ENCODE results near the gene YWHAG.
"Not testable (repeated sequence)": the region's sequence is repeated elsewhere in the genome, so short reads cannot be mapped to it uniquely, and the experiment has no call there.

The YWHAG gene

DNA sequence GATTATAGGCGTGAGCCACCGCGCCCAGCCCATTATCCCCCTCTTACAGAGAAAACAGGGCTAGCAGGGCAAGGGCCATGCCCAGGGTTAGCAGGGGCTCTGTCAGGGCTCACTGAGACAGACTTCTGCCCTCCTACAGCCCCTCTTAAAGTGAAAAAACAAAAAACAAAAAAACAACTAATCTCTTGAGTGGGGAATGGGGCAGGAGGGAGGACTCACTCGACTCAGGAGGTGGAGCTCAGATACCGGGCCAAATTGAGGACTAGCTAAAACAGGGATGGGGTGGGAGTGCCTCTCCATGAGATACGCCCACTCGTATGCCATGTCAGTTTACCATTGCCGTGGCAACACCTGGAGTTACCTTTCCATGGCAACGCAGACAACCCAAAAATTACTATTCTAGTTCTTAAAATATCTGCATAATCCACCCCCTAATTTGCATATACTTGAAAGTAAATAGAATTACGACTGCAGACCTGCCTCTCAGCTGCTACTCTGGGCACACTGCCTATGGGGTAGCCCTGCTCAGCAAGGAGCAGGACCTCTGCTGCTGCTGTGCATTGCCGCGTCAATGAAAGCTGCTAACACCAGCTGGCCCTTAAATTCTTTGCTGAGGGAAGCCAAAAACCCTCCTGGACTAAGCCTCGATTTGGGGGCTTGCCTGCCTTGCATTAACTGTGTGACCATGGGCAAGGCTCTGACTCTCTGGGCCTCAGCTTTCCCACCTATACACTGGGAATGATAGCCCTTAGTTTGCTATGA, 37.4 kb upstream of the YWHAG start:
- no peak overlapping the region for H3K9ac ChIP-seq (ENCODE audit: low read depth in 1 of 2, low read length in 2 of 2)
- H3K27ac ChIP-seq (ENCODE audit: low read depth in 2 of 2, low read length in 2 of 2): no peak overlapping the region
- H3K36me3 ChIP-seq (ENCODE audit: control insufficient read depth in 2 of 2, insufficient read depth in 2 of 2, low read length in 2 of 2): no peaks in the 10 kb centered on the region
- no peak overlapping the region for H3K4me3 ChIP-seq (ENCODE audit: low read length in 2 of 2)
- H3K4me1 ChIP-seq (ENCODE audit: control insufficient read depth in 2 of 2, insufficient read depth in 2 of 2, low read length in 2 of 2): peaks cover 5 to 19% of the 10 kb centered on the region in 2 donors
- no peaks in the 10 kb centered on the region for H3K9me3 ChIP-seq (ENCODE audit: control insufficient read depth in 2 of 2, low read length in 2 of 2)
- no peaks in the 10 kb centered on the region for H3K27me3 ChIP-seq (ENCODE audit: control insufficient read depth in 2 of 2, insufficient read depth in 2 of 2, low read length in 2 of 2)

DNA sequence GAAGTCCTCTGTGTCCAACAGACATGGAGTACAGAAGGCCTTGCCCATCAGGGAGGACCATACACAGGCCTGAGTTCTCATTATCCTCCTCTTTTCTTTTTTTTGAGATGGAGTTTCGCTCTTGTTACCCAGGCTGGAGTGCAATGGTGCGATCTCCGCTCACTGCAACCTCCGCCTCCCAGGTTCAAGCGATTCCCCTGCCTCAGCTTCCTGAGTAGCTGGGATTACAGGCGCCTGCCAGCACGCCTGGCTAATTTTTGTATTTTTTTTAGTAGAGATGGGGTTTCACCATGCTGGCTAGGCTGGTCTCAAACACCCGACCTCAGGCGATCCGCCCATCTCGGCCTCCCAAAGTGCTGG, 36.8 kb upstream of the YWHAG start:
- H3K27ac ChIP-seq (ENCODE audit: low read depth in 2 of 2, low read length in 2 of 2); H3K27me3 ChIP-seq (ENCODE audit: control insufficient read depth in 2 of 2, insufficient read depth in 2 of 2, low read length in 2 of 2); H3K36me3 ChIP-seq (ENCODE audit: control insufficient read depth in 2 of 2, insufficient read depth in 2 of 2, low read length in 2 of 2); H3K9ac ChIP-seq (ENCODE audit: low read depth in 1 of 2, low read length in 2 of 2); H3K4me3 ChIP-seq (ENCODE audit: low read length in 2 of 2); H3K9me3 ChIP-seq (ENCODE audit: control insufficient read depth in 2 of 2, low read length in 2 of 2): not testable (repeated sequence)
- peaks cover 5 to 19% of the 10 kb centered on the region in 2 donors for H3K4me1 ChIP-seq (ENCODE audit: control insufficient read depth in 2 of 2, insufficient read depth in 2 of 2, low read length in 2 of 2)

DNA sequence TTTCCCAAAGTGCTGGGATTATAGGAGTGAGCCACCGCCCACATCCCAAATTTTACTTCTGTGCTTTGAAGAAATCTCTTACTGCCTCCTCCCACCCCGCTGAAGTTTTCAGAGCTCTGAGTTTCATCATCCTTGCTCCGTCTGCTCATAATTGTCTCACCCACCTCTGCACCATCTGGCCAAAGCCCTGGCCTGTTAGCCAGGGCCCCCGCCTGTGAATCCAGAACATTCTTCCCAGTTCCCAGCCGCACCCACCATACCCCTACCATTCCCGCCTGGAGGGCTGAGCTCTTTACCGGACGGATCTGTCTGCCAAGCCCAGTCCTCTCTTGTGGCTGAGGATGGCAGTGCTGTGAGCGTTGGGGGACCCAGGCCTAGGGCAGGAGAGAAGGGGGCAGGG, 36.2 kb upstream of the YWHAG start:
- H3K4me1 ChIP-seq (ENCODE audit: control insufficient read depth in 2 of 2, insufficient read depth in 2 of 2, low read length in 2 of 2): peaks cover 5 to 19% of the 10 kb centered on the region in 2 donors
- H3K9ac ChIP-seq (ENCODE audit: low read depth in 1 of 2, low read length in 2 of 2): no peak overlapping the region
- H3K27ac ChIP-seq (ENCODE audit: low read depth in 2 of 2, low read length in 2 of 2): no peak overlapping the region
- no peaks in the 10 kb centered on the region for H3K36me3 ChIP-seq (ENCODE audit: control insufficient read depth in 2 of 2, insufficient read depth in 2 of 2, low read length in 2 of 2)
- no peaks in the 10 kb centered on the region for H3K27me3 ChIP-seq (ENCODE audit: control insufficient read depth in 2 of 2, insufficient read depth in 2 of 2, low read length in 2 of 2)
- no peaks in the 10 kb centered on the region for H3K9me3 ChIP-seq (ENCODE audit: control insufficient read depth in 2 of 2, low read length in 2 of 2)
- H3K4me3 ChIP-seq (ENCODE audit: low read length in 2 of 2): no peak overlapping the region

DNA sequence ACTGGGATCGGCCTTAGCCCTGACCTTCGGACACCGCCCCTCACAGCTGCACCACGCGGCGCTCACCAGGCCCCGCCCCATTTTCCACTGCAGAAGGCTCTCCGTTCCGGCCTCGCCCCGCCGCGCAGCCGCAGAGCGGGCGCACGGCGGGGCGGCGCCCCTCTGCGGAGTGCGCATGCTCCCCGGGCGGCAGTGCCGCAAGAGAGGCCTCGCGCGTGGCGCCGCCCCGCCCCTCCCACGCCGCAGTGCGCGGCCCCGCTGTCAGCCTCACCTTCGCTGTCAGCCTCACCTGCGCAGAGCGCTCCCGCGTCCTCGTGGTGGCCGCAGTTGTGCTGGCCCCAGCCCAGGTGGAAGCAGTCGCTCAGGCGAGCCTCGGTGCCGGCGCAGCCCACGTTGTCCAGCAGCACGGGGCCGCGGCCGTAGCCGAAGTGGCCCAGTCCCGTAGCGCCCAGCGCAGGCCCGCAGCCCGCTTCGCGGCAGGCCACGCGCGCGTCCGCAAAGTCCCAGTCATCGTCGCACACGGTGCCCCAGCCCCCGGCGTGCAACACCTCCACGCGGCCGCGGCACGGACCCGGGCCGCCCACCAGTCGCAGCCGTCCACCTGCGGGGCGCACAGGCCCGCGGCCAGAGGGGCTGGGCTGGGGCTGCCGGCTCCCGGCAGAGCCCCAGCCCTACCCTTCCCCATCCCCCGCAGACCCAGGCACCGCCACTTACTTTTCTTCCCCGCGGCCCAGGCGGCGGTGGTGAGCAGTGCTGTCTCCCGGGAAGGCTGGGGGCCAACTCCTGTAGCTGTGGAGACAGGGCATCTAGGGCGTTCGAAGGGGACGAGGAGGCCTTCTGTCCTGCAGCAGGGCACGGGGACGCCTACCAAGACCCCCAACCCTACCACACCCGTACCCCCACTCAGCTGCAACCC, 34.6 kb upstream of the YWHAG start:
- peak overlapping the region; percentile 71 to 84 for H3K4me3 ChIP-seq (ENCODE audit: low read length in 2 of 2)
- H3K36me3 ChIP-seq (ENCODE audit: control insufficient read depth in 2 of 2, insufficient read depth in 2 of 2, low read length in 2 of 2): no peaks in the 10 kb centered on the region
- H3K27ac ChIP-seq (ENCODE audit: low read depth in 2 of 2, low read length in 2 of 2): peak overlapping the region; percentile 79 to 90
- H3K4me1 ChIP-seq (ENCODE audit: control insufficient read depth in 2 of 2, insufficient read depth in 2 of 2, low read length in 2 of 2): peaks cover 5 to 19% of the 10 kb centered on the region in 2 donors
- H3K9me3 ChIP-seq (ENCODE audit: control insufficient read depth in 2 of 2, low read length in 2 of 2): no peaks in the 10 kb centered on the region
- H3K9ac ChIP-seq (ENCODE audit: low read depth in 1 of 2, low read length in 2 of 2): peak overlapping the region; percentile 81 to 82
- no peaks in the 10 kb centered on the region for H3K27me3 ChIP-seq (ENCODE audit: control insufficient read depth in 2 of 2, insufficient read depth in 2 of 2, low read length in 2 of 2)

DNA sequence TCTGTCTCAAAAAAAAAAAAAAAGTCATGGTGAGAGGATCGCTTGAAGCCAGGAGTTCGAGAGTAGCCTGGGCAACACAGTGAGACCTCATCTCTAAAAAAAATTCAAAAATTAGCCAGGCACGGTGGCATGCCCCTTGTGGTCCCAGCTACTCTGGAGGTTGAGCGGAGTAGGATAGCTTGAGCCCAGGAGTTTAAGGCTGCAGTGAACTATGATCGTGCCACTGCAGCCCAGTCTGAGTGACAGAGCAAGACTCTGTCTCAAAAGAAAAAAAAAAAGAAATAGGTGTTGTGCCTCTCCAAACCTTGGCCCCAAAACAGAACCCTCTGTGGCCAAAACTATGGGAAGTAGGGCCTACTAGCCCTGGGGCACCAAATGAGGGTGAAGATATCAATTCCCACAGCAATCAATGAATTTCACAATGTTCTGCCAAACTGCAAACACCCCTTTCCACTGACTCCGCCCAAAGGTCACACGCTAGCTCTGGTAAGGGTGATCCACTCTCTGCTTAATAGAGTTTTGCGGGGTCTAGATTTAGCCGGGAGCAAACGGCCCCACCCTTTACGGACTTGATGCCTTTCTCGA, 33.8 kb upstream of the YWHAG start:
- Histone ChIP-seq H3K4me3 (ENCODE audit: low read length in 2 of 2) (peak overlapping the region; percentile 48 to 84), H3K9ac (ENCODE audit: low read depth in 1 of 2, low read length in 2 of 2) (peak overlapping the region; percentile 57 to 82), H3K9me3 (ENCODE audit: control insufficient read depth in 2 of 2, low read length in 2 of 2) (no peaks in the 10 kb centered on the region), H3K4me1 (ENCODE audit: control insufficient read depth in 2 of 2, insufficient read depth in 2 of 2, low read length in 2 of 2) (peaks cover 3 to 16% of the 10 kb centered on the region in 2 donors), H3K27ac (ENCODE audit: low read depth in 2 of 2, low read length in 2 of 2) (peak overlapping the region; percentile 63 to 76), H3K27me3 (ENCODE audit: control insufficient read depth in 2 of 2, insufficient read depth in 2 of 2, low read length in 2 of 2) (no peaks in the 10 kb centered on the region), H3K36me3 (ENCODE audit: control insufficient read depth in 2 of 2, insufficient read depth in 2 of 2, low read length in 2 of 2) (no peaks in the 10 kb centered on the region)

DNA sequence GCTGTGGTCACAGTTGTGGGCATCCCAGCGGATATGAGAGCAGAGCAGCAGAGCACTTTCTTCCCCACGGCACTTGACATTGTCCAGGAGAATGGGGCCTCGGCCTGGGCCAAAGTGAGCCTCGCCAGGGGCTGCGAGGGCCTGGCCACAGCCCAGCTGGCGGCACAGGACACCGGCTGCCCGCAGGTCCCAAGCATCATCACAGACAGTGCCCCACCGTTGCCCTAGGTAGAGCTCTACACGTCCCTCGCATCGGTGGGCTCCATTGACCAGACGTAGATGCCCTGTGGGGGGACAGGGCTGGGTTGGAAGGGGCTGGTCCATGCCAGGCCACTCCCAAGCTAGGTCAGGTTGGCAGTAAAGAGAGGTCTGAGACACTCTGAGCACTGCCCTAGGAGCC, 31.3 kb upstream of the YWHAG start:
- Histone ChIP-seq H3K27ac (ENCODE audit: low read depth in 2 of 2, low read length in 2 of 2) (no peak overlapping the region), H3K9ac (ENCODE audit: low read depth in 1 of 2, low read length in 2 of 2) (no peak overlapping the region), H3K4me1 (ENCODE audit: control insufficient read depth in 2 of 2, insufficient read depth in 2 of 2, low read length in 2 of 2) (peaks cover 2 to 10% of the 10 kb centered on the region in 2 donors)

DNA sequence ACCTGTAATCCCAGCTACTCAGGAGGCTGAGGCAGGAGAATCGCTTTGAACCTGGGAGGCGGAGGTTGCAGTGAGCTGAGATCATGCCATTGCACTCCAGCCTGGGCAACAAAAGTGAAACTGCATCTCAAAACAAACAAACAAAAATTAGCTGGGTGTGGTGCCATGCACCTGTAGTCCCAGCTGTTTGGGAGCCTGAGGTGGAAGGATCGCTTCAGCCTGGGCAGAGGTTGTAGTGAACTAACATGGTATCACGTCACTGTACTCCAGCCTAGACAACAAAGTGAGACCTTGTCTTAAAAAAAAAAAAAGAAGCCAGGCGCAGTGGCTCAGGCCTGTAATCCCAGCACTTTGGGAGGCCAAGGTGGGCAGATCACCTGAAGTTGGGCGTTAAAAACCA, 29.0 kb upstream of the YWHAG start:
- H3K9ac ChIP-seq (ENCODE audit: low read depth in 1 of 2, low read length in 2 of 2); H3K4me1 ChIP-seq (ENCODE audit: control insufficient read depth in 2 of 2, insufficient read depth in 2 of 2, low read length in 2 of 2); H3K36me3 ChIP-seq (ENCODE audit: control insufficient read depth in 2 of 2, insufficient read depth in 2 of 2, low read length in 2 of 2); H3K9me3 ChIP-seq (ENCODE audit: control insufficient read depth in 2 of 2, low read length in 2 of 2); H3K27ac ChIP-seq (ENCODE audit: low read depth in 2 of 2, low read length in 2 of 2); H3K4me3 ChIP-seq (ENCODE audit: low read length in 2 of 2); H3K27me3 ChIP-seq (ENCODE audit: control insufficient read depth in 2 of 2, insufficient read depth in 2 of 2, low read length in 2 of 2): not testable (repeated sequence)

More for the DNA sequence above, 31.3 kb upstream of the YWHAG start:
- H3K27me3 ChIP-seq (ENCODE audit: control insufficient read depth in 2 of 2, insufficient read depth in 2 of 2, low read length in 2 of 2): no peaks in the 10 kb centered on the region
- H3K9me3 ChIP-seq (ENCODE audit: control insufficient read depth in 2 of 2, low read length in 2 of 2): no peaks in the 10 kb centered on the region
- no peak overlapping the region for H3K4me3 ChIP-seq (ENCODE audit: low read length in 2 of 2)
- H3K36me3 ChIP-seq (ENCODE audit: control insufficient read depth in 2 of 2, insufficient read depth in 2 of 2, low read length in 2 of 2): no peaks in the 10 kb centered on the region

DNA sequence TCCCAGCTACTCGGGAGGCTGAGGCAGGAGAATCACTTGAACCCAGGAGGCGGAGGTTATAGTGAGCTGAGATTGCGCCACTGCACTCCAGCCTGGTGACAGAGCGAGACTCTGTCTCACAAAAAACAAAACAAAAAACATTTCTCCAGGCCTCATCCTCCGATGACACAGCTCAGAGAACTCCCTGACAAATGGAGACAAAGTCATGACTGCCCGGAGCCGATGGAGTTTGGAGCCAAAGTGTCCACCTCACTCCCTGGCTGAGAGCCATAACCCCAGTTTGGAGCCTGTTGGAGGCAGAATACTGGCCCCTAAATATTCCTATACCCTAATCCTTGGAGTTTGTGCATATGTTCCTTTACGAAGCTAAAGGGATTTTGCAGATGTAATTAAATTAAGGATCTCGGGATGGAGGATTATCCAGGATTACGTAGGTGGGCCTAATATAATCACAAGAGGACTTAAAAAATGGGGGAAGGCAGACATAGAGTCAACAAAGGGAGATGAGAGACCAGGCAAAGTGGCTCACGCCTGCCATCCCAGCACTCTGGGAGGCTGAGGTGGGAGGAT, 28.0 kb upstream of the YWHAG start:
- Histone ChIP-seq H3K27ac (ENCODE audit: low read depth in 2 of 2, low read length in 2 of 2) (no peak overlapping the region), H3K27me3 (ENCODE audit: control insufficient read depth in 2 of 2, insufficient read depth in 2 of 2, low read length in 2 of 2) (no peaks in the 10 kb centered on the region), H3K9me3 (ENCODE audit: control insufficient read depth in 2 of 2, low read length in 2 of 2) (no peaks in the 10 kb centered on the region), H3K36me3 (ENCODE audit: control insufficient read depth in 2 of 2, insufficient read depth in 2 of 2, low read length in 2 of 2) (no peaks in the 10 kb centered on the region), H3K9ac (ENCODE audit: low read depth in 1 of 2, low read length in 2 of 2) (no peak overlapping the region), H3K4me3 (ENCODE audit: low read length in 2 of 2) (no peak overlapping the region), H3K4me1 (ENCODE audit: control insufficient read depth in 2 of 2, insufficient read depth in 2 of 2, low read length in 2 of 2) (no peaks in the 10 kb centered on the region)

DNA sequence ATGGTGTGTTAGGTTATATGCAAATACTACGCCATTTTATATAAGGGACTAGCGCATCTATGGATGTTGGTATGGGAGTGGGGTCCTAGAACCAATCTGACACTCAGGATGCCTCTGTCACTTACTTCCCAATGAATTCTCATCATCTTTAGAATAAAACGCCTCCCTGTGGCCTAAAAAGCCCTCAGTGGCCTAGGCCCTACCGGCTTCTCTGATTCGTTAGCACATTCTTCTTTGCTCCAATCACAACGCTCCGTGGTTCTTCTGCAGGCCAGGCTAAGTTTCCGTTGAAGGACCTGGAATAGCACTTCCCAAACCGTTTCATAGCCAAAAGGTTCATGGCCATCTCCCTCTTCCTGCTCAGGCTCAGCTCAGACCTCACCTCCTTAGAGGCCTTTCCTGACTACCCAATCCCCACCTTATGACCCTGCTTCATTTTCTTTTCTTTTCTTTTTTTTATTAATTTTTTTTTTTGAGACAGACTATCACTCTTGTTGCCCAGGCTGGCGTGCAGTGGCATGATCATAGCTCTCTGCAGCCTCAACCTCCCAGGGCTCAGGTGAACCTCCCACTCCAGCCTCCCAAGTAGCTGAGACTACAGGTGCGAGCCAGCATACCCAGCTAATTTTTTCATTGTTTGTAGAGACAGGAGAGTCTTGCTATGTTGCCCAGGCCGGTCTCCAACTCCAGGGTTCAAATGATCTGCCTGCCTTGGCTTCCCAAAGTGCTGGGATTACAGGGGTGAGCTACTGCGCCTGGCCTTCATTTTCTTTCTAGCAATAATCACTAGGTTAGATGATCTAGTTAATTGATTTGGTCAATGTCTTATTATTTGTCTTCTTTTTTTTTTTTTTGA, 24.5 kb upstream of the YWHAG start:
- Histone ChIP-seq H3K36me3 (ENCODE audit: control insufficient read depth in 2 of 2, insufficient read depth in 2 of 2, low read length in 2 of 2) (no peaks in the 10 kb centered on the region), H3K9me3 (ENCODE audit: control insufficient read depth in 2 of 2, low read length in 2 of 2) (no peaks in the 10 kb centered on the region), H3K9ac (ENCODE audit: low read depth in 1 of 2, low read length in 2 of 2) (no peak overlapping the region), H3K27me3 (ENCODE audit: control insufficient read depth in 2 of 2, insufficient read depth in 2 of 2, low read length in 2 of 2) (no peaks in the 10 kb centered on the region), H3K27ac (ENCODE audit: low read depth in 2 of 2, low read length in 2 of 2) (no peak overlapping the region), H3K4me1 (ENCODE audit: control insufficient read depth in 2 of 2, insufficient read depth in 2 of 2, low read length in 2 of 2) (peaks cover 4 to 5% of the 10 kb centered on the region in 2 donors), H3K4me3 (ENCODE audit: low read length in 2 of 2) (no peak overlapping the region)
